ENCODE results near the gene BCL6B.
"Not testable (repeated sequence)": the region's sequence is repeated elsewhere in the genome, so short reads cannot be mapped to it uniquely, and the experiment has no call there.

Gene BCL6B

DNA sequence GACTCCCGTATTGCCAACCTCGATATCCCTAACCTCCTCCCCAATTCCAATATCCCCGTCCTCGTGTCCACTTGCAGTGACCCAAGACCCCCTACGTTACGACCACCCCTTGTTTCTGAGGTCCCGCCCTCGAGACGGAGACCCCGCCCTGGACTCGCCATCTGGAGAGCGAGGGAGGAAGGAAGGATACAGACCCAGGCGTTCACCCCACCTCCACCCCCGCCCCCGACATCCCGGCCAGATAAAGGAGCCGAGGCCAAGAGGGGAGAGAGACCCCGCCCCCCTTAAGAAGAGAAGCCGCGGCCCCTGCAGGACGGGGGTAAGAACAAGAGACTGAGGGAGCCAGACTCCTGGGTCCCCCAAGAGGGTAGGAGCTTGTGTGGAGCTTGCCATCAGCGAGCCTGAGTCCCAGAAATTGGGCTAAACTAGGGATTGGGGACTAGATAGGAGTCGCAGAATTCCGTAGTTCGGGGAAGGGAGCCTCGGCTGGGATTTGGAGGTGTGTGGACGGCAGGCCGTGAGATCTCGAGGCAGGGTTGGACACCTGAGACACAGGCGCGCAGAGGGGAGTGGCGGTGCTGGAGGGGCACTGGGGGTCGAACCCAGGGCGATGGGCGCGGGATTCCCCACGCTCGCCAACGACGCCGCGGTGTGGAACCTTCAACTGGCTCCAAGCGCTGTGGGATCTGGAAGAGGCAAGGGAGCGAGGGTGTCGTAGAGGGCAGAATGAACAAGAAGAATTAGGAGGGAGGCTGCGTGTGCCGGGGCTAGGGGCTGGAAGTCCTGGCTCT lies at the start of gene BCL6B:
Gene BCL6B, plus strand, starts transcription at position 270 of the 791 bp plus-strand sequence. CDS start 622 bp downstream, outside the sequence.
- no peak for DNase-seq

DNA sequence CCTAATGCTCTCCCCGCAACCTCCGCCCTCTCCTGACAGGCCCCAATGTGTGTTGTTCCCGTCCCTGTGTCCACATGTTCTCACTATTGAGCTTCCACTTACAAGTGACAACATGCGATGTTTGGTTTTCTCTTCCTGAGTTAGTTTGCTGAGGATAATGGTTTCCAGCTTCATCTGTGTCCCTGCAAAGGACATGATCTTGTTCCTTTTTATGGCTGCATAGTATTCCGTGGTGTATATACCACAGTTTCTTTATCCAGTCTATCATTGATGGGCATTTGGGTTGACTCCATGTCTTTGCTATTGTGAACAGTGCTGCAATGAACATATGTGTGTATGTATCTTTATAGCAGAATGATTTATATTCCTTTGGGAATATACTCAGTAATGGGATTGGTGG lies 43.4 kb upstream of the BCL6B start:
- not testable (repeated sequence) for DNase-seq

GRCh38 chr17:6981426-6981825 lies 41.4 kb upstream of the BCL6B start:
- no peak for DNase-seq

- DNase-seq = no peak
Measured at GRCh38 chr17:6985266-6985665, 37.6 kb upstream of the BCL6B start.

DNA sequence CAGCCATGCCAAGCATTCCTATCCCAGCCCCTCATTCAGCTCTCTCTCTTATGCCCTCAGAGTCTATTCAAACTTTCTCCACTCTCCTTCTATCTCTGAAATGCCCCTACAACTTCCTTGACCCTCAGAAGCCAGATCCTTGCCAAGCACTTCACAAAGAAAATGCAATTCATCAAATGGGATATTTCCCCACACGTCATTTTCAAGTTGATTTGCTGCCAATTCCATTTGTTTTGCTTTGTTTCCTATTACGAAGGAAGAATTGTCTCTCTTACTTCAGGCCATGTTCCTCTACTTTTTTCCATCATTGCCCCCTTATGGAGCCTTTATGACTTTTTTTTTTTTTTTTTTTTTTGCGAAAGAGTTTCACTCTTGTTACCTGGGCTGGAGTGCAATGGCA lies 36.2 kb upstream of the BCL6B start:
- no peak for DNase-seq

GRCh38 chr17:6989779-6990178 lies 33.1 kb upstream of the BCL6B start:
- no peak for DNase-seq

- DNase-seq = not testable (repeated sequence)
Measured at GRCh38 chr17:6993613-6994056, 29.2 kb upstream of the BCL6B start.

GRCh38 chr17:6994118-6994598 lies 28.7 kb upstream of the BCL6B start:
- no peak for DNase-seq

DNA sequence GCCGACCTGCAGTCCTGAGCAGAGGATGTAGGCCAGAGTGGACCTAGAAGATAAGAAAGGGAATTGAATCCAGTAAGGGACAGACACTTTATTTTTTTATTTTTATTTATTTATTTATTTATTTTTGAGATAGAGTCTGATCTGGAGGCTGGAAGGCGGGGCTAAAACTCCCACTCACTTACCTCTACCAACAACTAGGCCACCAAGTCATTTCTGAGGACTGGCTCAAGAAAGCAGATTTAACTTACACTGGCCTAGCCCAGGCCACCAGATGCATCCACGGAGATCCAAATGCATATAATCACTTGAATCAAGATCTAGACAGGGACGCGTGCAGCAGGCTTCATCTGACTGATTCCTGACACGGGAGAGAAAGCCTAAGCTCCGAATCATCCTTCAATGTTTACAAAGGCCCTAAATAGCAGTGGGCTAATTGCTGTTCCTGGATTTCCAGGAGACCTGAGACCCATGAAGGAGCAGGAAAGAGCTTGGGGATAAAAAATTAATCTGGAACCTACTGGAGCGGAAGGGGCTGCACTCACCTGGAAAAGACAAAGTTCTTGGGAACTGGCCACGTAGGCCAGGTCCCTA lies 28.1 kb upstream of the BCL6B start:
- no peak for DNase-seq

- no peak for DNase-seq
Measured at GRCh38 chr17:6995500-6996255, 27.2 kb upstream of the BCL6B start, which contains the start of gene ALOX12. Gene ALOX12 (plus strand): TSS chr17:6996049. CDS start chr17:6996118, 69 bp downstream.

DNA sequence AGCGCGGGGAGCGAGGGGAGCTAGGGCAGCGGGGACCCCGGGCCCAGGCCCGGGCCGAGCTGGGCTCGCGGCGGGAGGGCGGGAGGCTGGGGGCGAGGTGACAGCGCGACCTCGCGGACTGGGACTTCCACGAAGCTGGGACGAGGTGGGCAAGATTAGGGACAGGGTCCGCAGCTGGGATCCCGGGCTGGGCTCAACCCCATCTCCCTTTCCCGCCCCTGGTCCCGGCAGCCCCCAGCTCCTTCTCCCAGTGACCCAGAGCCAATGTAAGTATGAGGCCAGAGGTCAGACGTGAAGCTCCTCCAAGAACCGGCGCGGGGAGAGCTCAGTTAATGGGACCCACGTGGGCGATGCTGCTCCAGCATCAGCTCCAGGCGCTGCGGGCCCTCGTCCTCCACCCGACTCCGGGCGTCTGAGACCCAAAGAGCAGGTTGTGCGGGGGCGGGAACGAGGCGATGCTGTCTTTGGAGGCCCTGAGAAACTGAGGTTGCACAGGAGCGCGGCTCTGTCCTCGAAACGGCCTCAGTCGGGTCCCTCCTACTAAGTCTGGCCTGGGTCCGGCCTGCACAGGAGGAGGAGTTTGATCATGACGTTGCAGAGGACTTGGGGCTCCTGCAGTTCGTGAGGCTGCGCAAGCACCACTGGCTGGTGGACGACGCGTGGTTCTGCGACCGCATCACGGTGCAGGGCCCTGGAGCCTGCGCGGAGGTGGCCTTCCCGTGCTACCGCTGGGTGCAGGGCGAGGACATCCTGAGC lies 26.4 kb upstream of the BCL6B start:
- DNase-seq = no peak

GRCh38 chr17:6997171-6997570 lies 25.7 kb upstream of the BCL6B start:
- no peak for DNase-seq

GRCh38 chr17:6998855-6999508 lies 23.9 kb upstream of the BCL6B start:
- DNase-seq = no peak

- DNase-seq = no peak
Measured at GRCh38 chr17:7001318-7001961, 21.4 kb upstream of the BCL6B start.

DNA sequence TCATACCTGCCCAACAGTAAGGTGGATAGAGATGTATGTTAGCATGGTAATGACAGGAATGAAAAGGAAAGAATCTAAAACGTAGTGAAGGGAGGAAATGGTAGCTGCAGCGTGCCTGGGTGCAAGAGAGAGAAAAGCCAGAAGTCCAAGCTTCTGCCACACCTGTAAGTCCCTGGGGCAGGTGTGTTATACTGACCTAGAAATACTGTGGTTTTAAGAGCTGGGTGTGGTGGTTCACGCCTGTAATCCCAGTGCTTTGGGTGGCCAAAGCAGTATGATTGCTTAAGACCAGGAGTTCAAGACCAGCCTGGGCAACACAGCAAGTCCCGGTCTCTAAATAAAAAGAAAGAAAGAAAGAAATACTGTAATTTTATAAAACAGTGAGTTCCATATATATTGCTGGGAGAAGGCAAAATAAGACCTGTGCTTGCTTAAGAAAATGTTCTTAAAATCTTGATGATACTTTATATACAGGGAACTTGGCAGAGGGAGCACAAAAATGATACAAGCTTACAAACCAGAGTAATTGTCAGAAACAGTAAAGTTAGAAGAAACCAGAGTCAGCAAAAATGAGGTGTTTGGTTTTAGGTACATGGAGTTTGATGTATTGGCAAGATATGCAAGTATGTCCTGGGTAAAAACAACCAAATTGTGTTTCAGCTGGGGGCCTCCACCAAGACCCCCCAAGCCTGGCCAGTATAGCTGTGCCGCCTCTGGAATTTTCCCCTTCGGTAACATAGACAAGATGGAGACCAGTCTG lies 20.4 kb upstream of the BCL6B start:
- DNase-seq = no peak

- DNase-seq = no peak
Measured at GRCh38 chr17:7003745-7004144, 19.1 kb upstream of the BCL6B start.

DNA sequence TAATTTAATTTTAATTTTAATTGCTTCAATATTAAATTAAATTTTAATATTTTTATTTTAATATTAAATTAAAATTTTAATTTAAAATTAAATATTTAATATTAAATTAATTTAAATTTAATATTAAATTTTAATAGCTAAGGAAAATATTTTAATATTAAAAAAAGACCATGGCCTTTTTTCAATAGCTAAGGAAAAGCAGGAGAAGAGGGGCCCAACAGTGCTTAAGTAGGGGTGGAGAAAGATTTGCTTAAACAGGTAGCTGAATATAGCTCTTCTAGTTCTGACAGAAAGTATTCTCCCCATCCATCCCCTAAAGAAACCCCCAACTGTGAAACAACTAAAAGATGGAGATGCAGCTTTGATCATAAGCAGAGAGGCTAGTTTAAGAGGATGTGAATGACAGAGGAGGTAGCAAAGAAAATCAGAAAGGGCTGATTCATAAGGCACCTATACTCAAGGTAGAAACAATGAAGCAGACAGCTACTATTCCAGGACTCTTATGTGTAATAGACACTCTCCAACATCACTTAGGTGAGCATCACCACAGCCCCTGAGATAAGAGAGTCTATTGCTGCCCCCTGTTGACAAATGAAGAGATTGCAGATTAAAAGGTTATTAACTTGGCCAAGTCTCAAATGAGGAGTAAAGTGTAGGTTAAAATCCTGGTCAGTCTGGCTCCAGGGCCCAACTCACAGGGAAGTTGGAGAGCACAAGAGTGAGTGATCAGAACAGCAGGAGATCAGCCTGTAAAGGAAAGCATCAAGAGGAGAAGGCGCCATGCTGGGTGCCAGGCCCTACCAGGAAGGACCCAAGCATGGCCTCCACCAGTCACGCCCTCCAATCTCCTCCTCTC lies 18.2 kb upstream of the BCL6B start:
- peak in 1 of 2 donors; percentile 45 for DNase-seq

GRCh38 chr17:7005716-7006115 lies 17.1 kb upstream of the BCL6B start:
- no peak for DNase-seq

DNA sequence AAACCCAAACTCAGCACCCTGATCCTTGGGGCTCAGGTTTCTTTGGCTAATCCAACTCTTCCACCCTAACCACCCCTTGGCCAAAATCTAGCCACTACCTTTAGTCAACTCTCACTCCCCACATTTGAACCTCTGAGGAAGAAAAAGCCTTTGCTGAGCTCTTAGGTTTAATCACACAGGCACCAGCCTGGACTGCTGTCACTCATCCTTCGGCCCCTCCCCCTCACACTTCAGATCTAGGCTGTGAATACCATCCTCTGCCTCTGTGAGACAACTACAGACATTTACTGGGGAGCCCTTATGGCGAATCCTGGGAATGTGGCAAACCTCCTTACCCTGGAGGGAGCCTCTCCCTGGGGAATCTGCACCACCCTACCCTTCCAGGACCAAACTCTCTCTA lies 15.7 kb upstream of the BCL6B start:
- DNase-seq = no peak

- no peak for DNase-seq
Measured at GRCh38 chr17:7010523-7010922, 12.3 kb upstream of the BCL6B start.
